ENCODE measurements around the gene UBAC2.

- TF ChIP-seq CHD1 (IDR thresholded peaks at IDR 0.05; ENCODE audit: low read depth, low read length) (no peak), BHLHE40 (IDR thresholded peaks at IDR 0.05; ENCODE audit: low read depth, low read length) (no peak), ELK1 (IDR thresholded peaks at IDR 0.05; ENCODE audit: borderline replicate concordance, low read depth, low read length) (no peak), POLR2A (IDR thresholded peaks at IDR 0.05; ENCODE audit: low read depth, low read length) (no peak), SMC3 (IDR thresholded peaks at IDR 0.05; ENCODE audit: low read depth, low read length) (no peak), MAFK (IDR thresholded peaks at IDR 0.05; ENCODE audit: low read depth, low read length) (no peak), RCOR1 (IDR thresholded peaks at IDR 0.05; ENCODE audit: insufficient replicate concordance, low read length) (no peak), RAD21 (IDR thresholded peaks at IDR 0.05; ENCODE audit: low read length) (no peak), MAZ (IDR thresholded peaks at IDR 0.05; ENCODE audit: borderline replicate concordance, low read depth, low read length) (no peak), RFX5 (IDR thresholded peaks at IDR 0.05; ENCODE audit: low read depth, low read length) (no peak)
- TF ChIP-seq, protein P1, sequence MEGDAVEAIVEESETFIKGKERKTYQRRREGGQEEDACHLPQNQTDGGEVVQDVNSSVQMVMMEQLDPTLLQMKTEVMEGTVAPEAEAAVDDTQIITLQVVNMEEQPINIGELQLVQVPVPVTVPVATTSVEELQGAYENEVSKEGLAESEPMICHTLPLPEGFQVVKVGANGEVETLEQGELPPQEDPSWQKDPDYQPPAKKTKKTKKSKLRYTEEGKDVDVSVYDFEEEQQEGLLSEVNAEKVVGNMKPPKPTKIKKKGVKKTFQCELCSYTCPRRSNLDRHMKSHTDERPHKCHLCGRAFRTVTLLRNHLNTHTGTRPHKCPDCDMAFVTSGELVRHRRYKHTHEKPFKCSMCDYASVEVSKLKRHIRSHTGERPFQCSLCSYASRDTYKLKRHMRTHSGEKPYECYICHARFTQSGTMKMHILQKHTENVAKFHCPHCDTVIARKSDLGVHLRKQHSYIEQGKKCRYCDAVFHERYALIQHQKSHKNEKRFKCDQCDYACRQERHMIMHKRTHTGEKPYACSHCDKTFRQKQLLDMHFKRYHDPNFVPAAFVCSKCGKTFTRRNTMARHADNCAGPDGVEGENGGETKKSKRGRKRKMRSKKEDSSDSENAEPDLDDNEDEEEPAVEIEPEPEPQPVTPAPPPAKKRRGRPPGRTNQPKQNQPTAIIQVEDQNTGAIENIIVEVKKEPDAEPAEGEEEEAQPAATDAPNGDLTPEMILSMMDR (conservative IDR thresholded peaks at IDR 0.05; ENCODE audit: low read depth, low read length), result no peak
These were observed 45.4 kb downstream of the UBAC2 start for GRCh38 chr13:99246100-99246499.

All from IMR-90 (cell line).